ENCODE data around the gene ERC2.
A peak's percentile ranks its signal among the peaks of the same experiment; 100 is the strongest.

The ERC2 gene

GRCh38 chr3:55746808-55747413 lies 721.4 kb downstream of the ERC2 start:
- Histone ChIP-seq H2BK12ac (ENCODE audit: low read length) (no peak overlapping the region), H3K9me3 (ENCODE audit: insufficient read depth, low read depth, low read length) (no peaks in the 10 kb centered on the region), H3K4me3 (ENCODE audit: low read depth, low read length) (no peak overlapping the region), H3K4me2 (ENCODE audit: low read length) (no peak overlapping the region), H3K14ac (ENCODE audit: low read length) (no peak overlapping the region), H4K12ac (ENCODE audit: low read depth, low read length) (no peak overlapping the region), H3K27me3 (ENCODE audit: insufficient read depth, low read length) (no peaks in the 10 kb centered on the region), H3K18ac (ENCODE audit: low read length) (no peak overlapping the region), H4K91ac (ENCODE audit: low read depth, low read length) (no peak overlapping the region), H4K8ac (ENCODE audit: low read depth, low read length) (no peak overlapping the region), H3K79me1 (ENCODE audit: low read length) (no peaks in the 10 kb centered on the region), H3K79me2 (ENCODE audit: control insufficient read depth, insufficient read depth, low read length, poor library complexity) (no peaks in the 10 kb centered on the region), H3K9ac (ENCODE audit: low read length) (no peak overlapping the region), H2AK5ac (ENCODE audit: low read length) (no peak overlapping the region), H3K23ac (ENCODE audit: low read length) (no peak overlapping the region), H3K4ac (ENCODE audit: low read depth, low read length) (no peak overlapping the region), H2BK120ac (ENCODE audit: insufficient read depth, low read length, poor library complexity) (no peak overlapping the region), H3K36me3 (ENCODE audit: control insufficient read depth in 1 of 2, insufficient read depth in 2 of 2, low read length in 2 of 2) (no peaks in the 10 kb centered on the region), H3K4me1 (ENCODE audit: control insufficient read depth in 1 of 2, insufficient read depth in 2 of 2, low read length in 2 of 2) (peaks cover 0 to 4% of the 10 kb centered on the region in 2 experiments), H2AFZ (ENCODE audit: insufficient read depth, low read length, poor library complexity) (no peak overlapping the region), H3K27ac (ENCODE audit: low read depth, low read length) (no peak overlapping the region), H2BK5ac (ENCODE audit: low read depth, low read length, poor library complexity) (no peak overlapping the region)
- DNase-seq = peak in 1 of 2 donors; percentile 42

GRCh38 chr3:55742832-55743136 lies 725.5 kb downstream of the ERC2 start:
- Histone ChIP-seq H3K4me3 (ENCODE audit: low read depth, low read length) (no peak overlapping the region), H2AFZ (ENCODE audit: insufficient read depth, low read length, poor library complexity) (no peak overlapping the region), H2BK5ac (ENCODE audit: low read depth, low read length, poor library complexity) (no peak overlapping the region), H3K4ac (ENCODE audit: low read depth, low read length) (no peak overlapping the region), H3K9ac (ENCODE audit: low read length) (no peak overlapping the region), H3K23ac (ENCODE audit: low read length) (no peak overlapping the region), H3K27ac (ENCODE audit: low read depth, low read length) (no peak overlapping the region), H2AK5ac (ENCODE audit: low read length) (no peak overlapping the region), H3K79me1 (ENCODE audit: low read length) (no peaks in the 10 kb centered on the region), H3K4me2 (ENCODE audit: low read length) (no peak overlapping the region), H3K79me2 (ENCODE audit: control insufficient read depth, insufficient read depth, low read length, poor library complexity) (no peaks in the 10 kb centered on the region), H3K36me3 (ENCODE audit: control insufficient read depth in 1 of 2, insufficient read depth in 2 of 2, low read length in 2 of 2) (no peaks in the 10 kb centered on the region), H3K4me1 (ENCODE audit: control insufficient read depth in 1 of 2, insufficient read depth in 2 of 2, low read length in 2 of 2) (peaks cover 0 to 4% of the 10 kb centered on the region in 2 experiments), H4K8ac (ENCODE audit: low read depth, low read length) (no peak overlapping the region), H2BK12ac (ENCODE audit: low read length) (no peak overlapping the region), H3K18ac (ENCODE audit: low read length) (no peak overlapping the region), H3K27me3 (ENCODE audit: insufficient read depth, low read length) (no peaks in the 10 kb centered on the region), H4K91ac (ENCODE audit: low read depth, low read length) (no peak overlapping the region), H3K9me3 (ENCODE audit: insufficient read depth, low read depth, low read length) (no peaks in the 10 kb centered on the region), H3K14ac (ENCODE audit: low read length) (no peak overlapping the region), H4K12ac (ENCODE audit: low read depth, low read length) (no peak overlapping the region), H2BK120ac (ENCODE audit: insufficient read depth, low read length, poor library complexity) (no peak overlapping the region)
- DNase-seq = no peak
- no CpG with 5 or more reads among the region's 2 CpGs for WGBS (ENCODE audit: extremely low coverage, insufficient coverage, insufficient read length)

- Histone ChIP-seq H3K18ac (ENCODE audit: low read length) (no peak overlapping the region), H4K12ac (ENCODE audit: low read depth, low read length) (no peak overlapping the region), H3K4me3 (ENCODE audit: low read depth, low read length) (no peak overlapping the region), H3K9me3 (ENCODE audit: insufficient read depth, low read depth, low read length) (no peaks in the 10 kb centered on the region), H3K4me2 (ENCODE audit: low read length) (no peak overlapping the region), H3K79me2 (ENCODE audit: control insufficient read depth, insufficient read depth, low read length, poor library complexity) (no peaks in the 10 kb centered on the region), H3K27ac (ENCODE audit: low read depth, low read length) (no peak overlapping the region), H4K91ac (ENCODE audit: low read depth, low read length) (no peak overlapping the region), H3K79me1 (ENCODE audit: low read length) (no peaks in the 10 kb centered on the region), H2BK120ac (ENCODE audit: insufficient read depth, low read length, poor library complexity) (no peak overlapping the region), H3K14ac (ENCODE audit: low read length) (no peak overlapping the region), H4K8ac (ENCODE audit: low read depth, low read length) (no peak overlapping the region), H3K4ac (ENCODE audit: low read depth, low read length) (no peak overlapping the region), H2AFZ (ENCODE audit: insufficient read depth, low read length, poor library complexity) (no peak overlapping the region), H2BK5ac (ENCODE audit: low read depth, low read length, poor library complexity) (no peak overlapping the region), H3K27me3 (ENCODE audit: insufficient read depth, low read length) (no peaks in the 10 kb centered on the region), H3K36me3 (ENCODE audit: control insufficient read depth in 1 of 2, insufficient read depth in 2 of 2, low read length in 2 of 2) (no peaks in the 10 kb centered on the region), H3K4me1 (ENCODE audit: control insufficient read depth in 1 of 2, insufficient read depth in 2 of 2, low read length in 2 of 2) (peaks cover 0 to 4% of the 10 kb centered on the region in 2 experiments), H3K9ac (ENCODE audit: low read length) (no peak overlapping the region), H3K23ac (ENCODE audit: low read length) (no peak overlapping the region), H2AK5ac (ENCODE audit: low read length) (no peak overlapping the region), H2BK12ac (ENCODE audit: low read length) (no peak overlapping the region)
- no peak for DNase-seq
- WGBS (ENCODE audit: extremely low coverage, insufficient coverage, insufficient read length) = no CpG with 5 or more reads among the region's 4 CpGs
Measured at GRCh38 chr3:55742022-55742831, 726.0 kb downstream of the ERC2 start.

GRCh38 chr3:55737186-55737585 lies 731.1 kb downstream of the ERC2 start:
- H2BK5ac ChIP-seq (ENCODE audit: low read depth, low read length, poor library complexity) = no peak overlapping the region
- no peaks in the 10 kb centered on the region for H3K27me3 ChIP-seq (ENCODE audit: insufficient read depth, low read length)
- H4K91ac ChIP-seq (ENCODE audit: low read depth, low read length) = no peak overlapping the region
- no peak overlapping the region for H2BK120ac ChIP-seq (ENCODE audit: insufficient read depth, low read length, poor library complexity)
- H3K18ac ChIP-seq (ENCODE audit: low read length) = no peak overlapping the region
- no peak overlapping the region for H3K4me2 ChIP-seq (ENCODE audit: low read length)
- H2AFZ ChIP-seq (ENCODE audit: insufficient read depth, low read length, poor library complexity) = no peak overlapping the region
- H3K79me2 ChIP-seq (ENCODE audit: control insufficient read depth, insufficient read depth, low read length, poor library complexity) = no peaks in the 10 kb centered on the region
- no peak overlapping the region for H4K12ac ChIP-seq (ENCODE audit: low read depth, low read length)
- no peaks in the 10 kb centered on the region for H3K4me1 ChIP-seq (ENCODE audit: control insufficient read depth in 1 of 2, insufficient read depth in 2 of 2, low read length in 2 of 2)
- no peak overlapping the region for H3K23ac ChIP-seq (ENCODE audit: low read length)
- no peak overlapping the region for H4K8ac ChIP-seq (ENCODE audit: low read depth, low read length)
- no peaks in the 10 kb centered on the region for H3K79me1 ChIP-seq (ENCODE audit: low read length)
- H3K9ac ChIP-seq (ENCODE audit: low read length) = no peak overlapping the region
- H3K36me3 ChIP-seq (ENCODE audit: control insufficient read depth in 1 of 2, insufficient read depth in 2 of 2, low read length in 2 of 2) = no peaks in the 10 kb centered on the region
- H3K4ac ChIP-seq (ENCODE audit: low read depth, low read length) = no peak overlapping the region
- H3K4me3 ChIP-seq (ENCODE audit: low read depth, low read length) = no peak overlapping the region
- H3K9me3 ChIP-seq (ENCODE audit: insufficient read depth, low read depth, low read length) = no peaks in the 10 kb centered on the region
- no peak overlapping the region for H3K27ac ChIP-seq (ENCODE audit: low read depth, low read length)
- WGBS (ENCODE audit: extremely low coverage, insufficient coverage, insufficient read length) = no CpG with 5 or more reads among the region's 5 CpGs
- no peak for DNase-seq
- H2BK12ac ChIP-seq (ENCODE audit: low read length) = no peak overlapping the region
- H2AK5ac ChIP-seq (ENCODE audit: low read length) = no peak overlapping the region
- H3K14ac ChIP-seq (ENCODE audit: low read length) = no peak overlapping the region
